GM18858 (cell line): ENCODE data around the gene SIX5.

Experiments used
- ATAC-seq: cut with Tn5 transposase; IDR thresholded peaks from one replicate; pipeline ENCODE4 v1.9.1; 2021; ENCODE audit not compliant: unreplicated experiment

SIX5 gene

GRCh38 chr19:45716359-45717130 lies 52.5 kb downstream of the SIX5 start:
- no peak for ATAC-seq

GRCh38 chr19:45715139-45715538 lies 53.9 kb downstream of the SIX5 start:
- ATAC-seq: no peak
